HepG2 (cell line): ENCODE results near the gene TAF3. TPM values are rescaled to one million over a fixed set of nuclear protein-coding genes. Genes with fewer than 3 reads are reported as not detected.

Source experiments
- ATAC-seq: fragments of 200-7000 bp; cut with Tn5 transposase; 3 replicates; pipeline ENCODE4 v1.9.1; 2020; ENCODE audit warnings: mild to moderate bottlenecking, moderate library complexity
- BruUV-seq: library from RNA; stranded (reverse); fragments of 400-500 nt; replicated peaks from 2 replicates; lab custom pipeline; 2021; lab: Mats Ljungman, UMichigan
- CTCF ChIA-PET: fragments of 300-600 bp; formaldehyde crosslinking; extraction: SDS; loops from one replicate; lab custom pipeline; 2021; ENCODE audit warnings: low total read pairs, inconsistent platforms, low intra/inter-chr PET ratio; lab: Yijun Ruan, JAX
- POLR2A ChIA-PET: fragments of 350-600 bp; sonication (Branson Sonifier 250); formaldehyde crosslinking; loops from one replicate; lab custom pipeline; 2020; ENCODE audit warnings: antibody characterized with exemption, inconsistent platforms; lab: Yijun Ruan, JAX
- DNase-seq: peaks from one replicate; pipeline ENCODE4 v3.0.0-alpha.2; 2015; ENCODE audit warnings: low spot score
- FAIRE-seq: peaks from 3 replicates; lab custom pipeline; 2011; peaks lifted over from hg19 to GRCh38; lab: Jason Lieb, UNC
- H2AFZ ChIP-seq: one replicate; pipeline ENCODE4 v1.6.1; 2011; ENCODE audit warnings: low read length, inconsistent platforms
- H3K27ac ChIP-seq: fragments of 300-600 bp; 3 replicates; pipeline ENCODE4 v1.8.0; 2011; ENCODE audit warnings: mixed run types, mild to moderate bottlenecking, mixed read lengths, low read length, inconsistent platforms; ENCODE audit not compliant: insufficient read depth; ENCODE audit errors: extremely low read length
- H3K27me3 ChIP-seq, 2 experiments: fragments of 200-600 bp in 1 of 2; 2 replicates in 1 of 2; 3 replicates in 1 of 2; pipeline versions ENCODE4 v1.6.0 to v1.8.0; 2011; ENCODE audit warnings: low read length in 2 of 2, mild to moderate bottlenecking in 2 of 2, moderate library complexity in 2 of 2, inconsistent platforms in 1 of 2; ENCODE audit not compliant: insufficient read depth in 2 of 2, control insufficient read depth in 1 of 2
- H3K36me3 ChIP-seq, 2 experiments: fragments of 200-600 bp in 1 of 2; replicated peaks in 1 of 2; 2 replicates in 1 of 2; 3 replicates in 1 of 2; pipeline versions ENCODE4 v1.5.1 to v1.8.0; 2011; ENCODE audit warnings: low read length in 2 of 2, inconsistent platforms in 1 of 2; ENCODE audit not compliant: insufficient read depth in 2 of 2, control insufficient read depth in 1 of 2
- H3K4me1 ChIP-seq: 2 replicates; pipeline ENCODE4 v1.5.1; 2012; ENCODE audit warnings: low read length, inconsistent platforms; ENCODE audit not compliant: insufficient read depth
- H3K4me2 ChIP-seq: 2 replicates; pipeline ENCODE4 v1.6.0; 2011; ENCODE audit warnings: low read depth, low read length, inconsistent platforms
- H3K4me3 ChIP-seq, 3 experiments: fragments of 200-600 bp in 1 of 3; sonication (generic), shearing (Covaris generic) in 1 of 3; replicated peaks in 1 of 3; 2 replicates each; pipeline ENCODE4 v1.5.1; 2011 to 2016; ENCODE audit warnings: low read length in 3 of 3, inconsistent platforms in 2 of 3, low read depth in 2 of 3, mild to moderate bottlenecking in 2 of 3, control low read depth in 1 of 3, mixed read lengths in 1 of 3; ENCODE audit not compliant: insufficient read depth in 1 of 3
- H3K79me2 ChIP-seq: one replicate; pipeline ENCODE4 v1.6.1; 2011; ENCODE audit warnings: low read length, inconsistent platforms; ENCODE audit not compliant: insufficient read depth
- H3K9ac ChIP-seq: 2 replicates; pipeline ENCODE4 v1.6.0; 2011; ENCODE audit warnings: mild to moderate bottlenecking, low read depth, low read length, inconsistent platforms; ENCODE audit not compliant: insufficient read depth
- H3K9me3 ChIP-seq: 2 replicates; pipeline ENCODE4 v1.5.1; 2012; ENCODE audit warnings: mild to moderate bottlenecking, low read length
- H4K20me1 ChIP-seq: 2 replicates; pipeline ENCODE4 v1.6.0; 2011; ENCODE audit warnings: inconsistent platforms, mild to moderate bottlenecking, low read length, moderate library complexity; ENCODE audit not compliant: insufficient read depth
- FOXK1 ChIP-seq: sonication (generic); formaldehyde crosslinking; IDR thresholded peaks from 2 replicates; pipeline ENCODE4 v1.4.0; 2020; ENCODE audit warnings: low read depth, missing genetic modification reagents, borderline replicate concordance
- HNRNPH1 ChIP-seq: fragments of 200-400 bp; formaldehyde crosslinking; optimal IDR thresholded peaks from 2 replicates; pipeline ENCODE3; 2017; ENCODE audit warnings: mild to moderate bottlenecking, low read depth, low read length
- MED13 ChIP-seq: sonication (generic); formaldehyde crosslinking; IDR thresholded peaks from 2 replicates; pipeline ENCODE4 v1.5.0; 2020; ENCODE audit warnings: missing genetic modification reagents
- MXD4 ChIP-seq: IDR thresholded peaks from 2 replicates; pipeline ENCODE4 v1.6.1; 2016; ENCODE audit warnings: mild to moderate bottlenecking, missing biosample characterization, missing genetic modification reagents
- POLR2A ChIP-seq, 2 experiments: IDR thresholded peaks; 2 replicates each; pipeline ENCODE4 v1.6.1; 2011; ENCODE audit warnings: low read depth in 2 of 2, low read length in 2 of 2, mild to moderate bottlenecking in 1 of 2, moderate library complexity in 1 of 2; ENCODE audit not compliant: insufficient read depth in 1 of 2
- POLR2AphosphoS5 ChIP-seq: IDR thresholded peaks from 2 replicates; pipeline ENCODE4 v1.6.1; 2012; ENCODE audit warnings: low read depth, low read length
- POLR2G ChIP-seq: fragments of 200-400 bp; formaldehyde crosslinking; IDR thresholded peaks from 2 replicates; pipeline ENCODE4 v1.6.1; 2018; ENCODE audit warnings: mild to moderate bottlenecking, low read depth, low read length, moderate library complexity
- RBM22 ChIP-seq: fragments of 200-400 bp; formaldehyde crosslinking; optimal IDR thresholded peaks from 2 replicates; pipeline ENCODE3; 2017; ENCODE audit warnings: mild to moderate bottlenecking, low read length, moderate library complexity
- RFX3 ChIP-seq: IDR thresholded peaks from 2 replicates; pipeline ENCODE4 v1.6.1; 2016; ENCODE audit warnings: missing biosample characterization, missing genetic modification reagents
- SAP130 ChIP-seq: IDR thresholded peaks from 2 replicates; pipeline ENCODE4 v1.6.1; 2016; ENCODE audit warnings: low read depth
- TGIF2 ChIP-seq: IDR thresholded peaks from 2 replicates; pipeline ENCODE4 v1.6.1; 2016; ENCODE audit warnings: control low read depth, missing compliant biosample characterization
- XBP1 ChIP-seq: sonication (generic); formaldehyde crosslinking; IDR thresholded peaks from 2 replicates; pipeline ENCODE4 v1.5.0; 2020; ENCODE audit warnings: missing genetic modification reagents
- ZBTB3 ChIP-seq: sonication (generic); formaldehyde crosslinking; IDR thresholded peaks from 2 replicates; pipeline ENCODE4 v1.4.0; 2020; ENCODE audit warnings: low read depth, mild to moderate bottlenecking, moderate library complexity, missing genetic modification reagents, borderline replicate concordance
- ZFP41 ChIP-seq: sonication (generic); formaldehyde crosslinking; IDR thresholded peaks from 2 replicates; pipeline ENCODE4 v1.4.0; 2020; ENCODE audit warnings: mild to moderate bottlenecking, missing genetic modification reagents, borderline replicate concordance
- ZNF121 ChIP-seq: sonication (generic); formaldehyde crosslinking; IDR thresholded peaks from 2 replicates; pipeline ENCODE4 v1.5.0; 2020; ENCODE audit warnings: mild to moderate bottlenecking, missing genetic modification reagents
- ZNF652 ChIP-seq: IDR thresholded peaks from 2 replicates; pipeline ENCODE4 v1.6.1; 2016; ENCODE audit warnings: low read depth, borderline replicate concordance
- WGBS: methylation state at CpG from one replicate; pipeline ENCODE4 v1.1.6; 2017; ENCODE audit warnings: low lambda C conversion rate; 5-methylcytosine and 5-hydroxymethylcytosine counted together
- in situ Hi-C: cut with HindIII; loops from 2 replicates; pipeline ENCODE4 v1.10.0; 2017; ENCODE audit warnings: low pct_unique_long_range_greater_than_20kb; ENCODE audit not compliant: extremely low pct_ligation_motif_present
- intact Hi-C: fragments of 100-400 bp; cut with micrococcal nuclease; formaldehyde crosslinking; loops from one replicate; pipeline ENCODE4 v1.10.0; 2022; ENCODE audit not compliant: unreplicated experiment
- polyA plus RNA-seq, 8 experiments: library from polyadenylated mRNA; depleted of rRNA in 3 of 8; stranded (reverse) in 7 of 8; unstranded in 1 of 8; fragments of >200 nt; fragmentation: Illumina TruSeq in 4 of 8; extraction: Trizol in 4 of 8; gene quantifications; 2 replicates each; pipeline versions ENCODE4 v1.2.1 to v1.2.3, GENCODE V29; 2011 to 2016; ENCODE audit warnings: low read depth in 4 of 8, missing spikeins in 1 of 8, mixed read lengths in 1 of 8; ENCODE audit not compliant: insufficient read depth in 1 of 8
- total RNA-seq, 5 experiments: library from RNA; depleted of rRNA; stranded (reverse); fragments of >200 nt; fragmentation: Illumina TruSeq; extraction: Trizol; gene quantifications; 2 replicates each; pipeline ENCODE4 v1.2.3, GENCODE V29; 2016; ENCODE audit warnings: low read depth in 1 of 5
- TF ChIP-seq, protein P1 (sequence below): sonication (generic); formaldehyde crosslinking; conservative IDR thresholded peaks from 2 replicates; pipeline ENCODE4 v1.4.0; 2020; ENCODE audit warnings: missing genetic modification reagents

TAF3 gene
- total and polyA plus RNA-seq, 2 of the 13 experiments (the other 11 are each of a cell fraction or from before 2014, with no cell fraction given): 1.7 to 2.9 TPM

DNA sequence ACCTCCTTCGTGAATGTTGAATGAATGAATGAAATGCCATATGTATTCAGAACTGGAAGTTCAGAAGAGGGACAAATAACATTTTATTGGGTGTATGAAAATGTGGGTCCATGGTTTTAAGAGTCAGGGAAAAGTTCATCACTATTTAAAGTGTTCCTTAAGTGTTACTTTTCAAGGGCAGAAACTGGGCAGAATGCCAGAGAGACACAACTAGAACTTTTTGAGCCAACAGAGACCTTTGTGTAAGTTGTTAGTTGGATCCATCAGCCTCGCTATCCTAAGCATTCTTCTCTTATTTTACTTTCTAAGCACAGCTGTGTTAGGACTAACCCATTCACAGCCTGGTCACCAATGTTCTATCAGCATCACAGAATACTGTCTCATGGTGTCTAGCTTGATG, 13.6 kb upstream of the TAF3 start (continued):
- TF ChIP-seq, protein P1, sequence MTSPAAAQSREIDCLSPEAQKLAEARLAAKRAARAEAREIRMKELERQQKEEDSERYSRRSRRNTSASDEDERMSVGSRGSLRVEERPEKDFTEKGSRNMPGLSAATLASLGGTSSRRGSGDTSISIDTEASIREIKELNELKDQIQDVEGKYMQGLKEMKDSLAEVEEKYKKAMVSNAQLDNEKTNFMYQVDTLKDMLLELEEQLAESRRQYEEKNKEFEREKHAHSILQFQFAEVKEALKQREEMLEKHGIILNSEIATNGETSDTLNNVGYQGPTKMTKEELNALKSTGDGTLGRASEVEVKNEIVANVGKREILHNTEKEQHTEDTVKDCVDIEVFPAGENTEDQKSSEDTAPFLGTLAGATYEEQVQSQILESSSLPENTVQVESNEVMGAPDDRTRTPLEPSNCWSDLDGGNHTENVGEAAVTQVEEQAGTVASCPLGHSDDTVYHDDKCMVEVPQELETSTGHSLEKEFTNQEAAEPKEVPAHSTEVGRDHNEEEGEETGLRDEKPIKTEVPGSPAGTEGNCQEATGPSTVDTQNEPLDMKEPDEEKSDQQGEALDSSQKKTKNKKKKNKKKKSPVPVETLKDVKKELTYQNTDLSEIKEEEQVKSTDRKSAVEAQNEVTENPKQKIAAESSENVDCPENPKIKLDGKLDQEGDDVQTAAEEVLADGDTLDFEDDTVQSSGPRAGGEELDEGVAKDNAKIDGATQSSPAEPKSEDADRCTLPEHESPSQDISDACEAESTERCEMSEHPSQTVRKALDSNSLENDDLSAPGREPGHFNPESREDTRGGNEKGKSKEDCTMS (CRISPR knock-in tag): no peak
- TF ChIP-seq MXD4 (no peak), RFX3 (CRISPR knock-in tag) (no peak), ZFP41 (CRISPR knock-in tag) (no peak), MED13 (CRISPR knock-in tag) (no peak), TGIF2 (CRISPR knock-in tag) (no peak), ZNF652 (CRISPR knock-in tag) (no peak), SAP130 (CRISPR knock-in tag) (no peak)

DNA sequence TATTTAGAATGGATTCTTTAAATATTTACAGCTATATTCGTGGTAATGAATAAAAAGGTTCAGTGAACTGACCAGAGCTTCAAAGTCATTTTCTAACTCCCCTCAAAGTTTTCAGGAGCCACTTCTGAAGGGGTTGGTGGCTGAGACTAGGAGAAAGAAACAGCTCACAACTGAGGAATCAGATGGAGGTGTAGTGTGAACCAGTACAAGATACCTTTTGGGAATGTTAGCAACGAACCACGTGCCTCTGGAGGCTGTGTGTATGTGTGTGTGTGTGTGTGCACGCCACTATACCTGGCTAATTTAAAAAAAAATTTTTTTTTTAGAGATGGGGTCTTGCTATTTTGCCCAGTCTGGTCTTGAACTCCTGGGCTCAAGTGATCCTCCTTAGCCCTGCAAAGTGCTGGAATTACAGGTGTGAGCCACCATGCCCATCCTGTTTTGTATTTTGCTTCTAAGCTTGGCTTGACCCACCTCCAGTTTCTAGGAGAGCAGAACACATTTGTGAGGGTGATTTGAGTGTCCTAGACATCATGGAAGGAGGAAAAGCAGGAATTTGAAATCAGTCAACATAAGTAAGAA, 9.5 kb upstream of the TAF3 start:
- Histone ChIP-seq H3K36me3 (peaks cover 9 to 34% of the 10 kb centered on the region in 2 experiments), H3K9ac (no peak overlapping the region), H3K4me2 (no peak overlapping the region), H3K79me2 (no peaks in the 10 kb centered on the region), H3K4me3 (no peak overlapping the region), H3K27ac (no peak overlapping the region), H4K20me1 (no peaks in the 10 kb centered on the region), H3K4me1 (peaks cover 34% of the 10 kb centered on the region), H2AFZ (no peak overlapping the region), H3K27me3 (no peaks in the 10 kb centered on the region), H3K9me3 (no peaks in the 10 kb centered on the region)
- in situ Hi-C loops (no loop called here), intact Hi-C loops (no loop called here)
- WGBS: 78% methylated on average over 4 of the region's 4 CpGs
- BruUV-seq: no TSS peak
- POLR2A ChIA-PET: interaction anchor here (0.8 to 2.8 kb wide), 4 partner anchors 9 to 21 kb away, joined by 3 to 10 read pairs (median 5); partner anchors contain the start of genes ATP5F1C, KIN and TAF3
- DNase-seq: no peak
- FAIRE-seq: no peak
- TF ChIP-seq FOXK1 (no peak), ZNF121 (peak; percentile 86), POLR2G (peak; percentile 29; the same call in 1 of the 2 replicates), POLR2A (IDR thresholded peaks at IDR 0.05; ENCODE audit: insufficient read depth in 1 of 2, low read depth in 2 of 2, low read length in 2 of 2) (peak in 1 of 2 experiments; percentile 33; a peak in 1 of 4 replicates), RBM22 (peak; percentile 70), XBP1 (CRISPR knock-in tag) (no peak), ZBTB3 (no peak), POLR2AphosphoS5 (0 out of 2 replicates have a peak, but pooled peaks have one; percentile 16), HNRNPH1 (no peak)
- CTCF ChIA-PET: no interaction called here
- ATAC-seq: no peak
